ENCODE measurements around the gene MISP.
A peak's percentile ranks its signal among the peaks of the same experiment; 100 is the strongest.
"Not testable (repeated sequence)": the region's sequence is repeated elsewhere in the genome, so short reads cannot be mapped to it uniquely, and the experiment has no call there.

Gene MISP

GRCh38 chr19:750640-751423, at the start of gene MISP:
MISP (plus strand) TSS chr19:751112; CDS start chr19:756947, 5,835 bp downstream.
- DNase-seq (ENCODE audit: low spot score), result no peak
- Mint-ChIP-seq H3K9me3 (no peaks in the 10 kb centered on the region), H3K4me3 (no peak within 1 kb of the TSS), H3K4me1 (ENCODE audit: low read depth) (no peaks in the 10 kb centered on the region), H3K36me3 (ENCODE audit: low read depth) (no peaks in the 10 kb centered on the region), H3K27ac (no peak within 1 kb of the TSS), H3K27me3 (ENCODE audit: low read depth) (no peaks in the 10 kb centered on the region)

- H3K36me3 Mint-ChIP-seq (ENCODE audit: low read depth); H3K9me3 Mint-ChIP-seq; DNase-seq (ENCODE audit: low spot score); H3K27ac Mint-ChIP-seq; H3K4me1 Mint-ChIP-seq (ENCODE audit: low read depth): not testable (repeated sequence)
- Mint-ChIP-seq H3K27me3 (ENCODE audit: low read depth) (peaks cover 15% of the 10 kb centered on the region), H3K4me3 (peak overlapping the region; percentile 36)
Observed at GRCh38 chr19:702847-703246, 48.1 kb upstream of the MISP start.

- Mint-ChIP-seq H3K36me3 (ENCODE audit: low read depth) (no peaks in the 10 kb centered on the region), H3K9me3 (no peaks in the 10 kb centered on the region), H3K27ac (no peak overlapping the region), H3K27me3 (ENCODE audit: low read depth) (peaks cover 19% of the 10 kb centered on the region), H3K4me3 (peak overlapping the region; percentile 36), H3K4me1 (ENCODE audit: low read depth) (peaks cover 5% of the 10 kb centered on the region)
- DNase-seq (ENCODE audit: low spot score), result no peak
Observed at GRCh38 chr19:703329-703650, 47.6 kb upstream of the MISP start.

- Mint-ChIP-seq H3K9me3 (no peaks in the 10 kb centered on the region), H3K36me3 (ENCODE audit: low read depth) (no peaks in the 10 kb centered on the region), H3K27me3 (ENCODE audit: low read depth) (peaks cover 19% of the 10 kb centered on the region), H3K4me1 (ENCODE audit: low read depth) (peaks cover 5% of the 10 kb centered on the region), H3K27ac (no peak overlapping the region), H3K4me3 (peak overlapping the region; percentile 36)
- peak; percentile 37 for DNase-seq (ENCODE audit: low spot score)
Observed at GRCh38 chr19:703651-704446, 47.1 kb upstream of the MISP start.

GRCh38 chr19:704447-704741, 46.5 kb upstream of the MISP start:
- H3K27ac Mint-ChIP-seq, result no peak overlapping the region
- H3K4me3 Mint-ChIP-seq, result no peak overlapping the region
- H3K27me3 Mint-ChIP-seq (ENCODE audit: low read depth), result peaks cover 19% of the 10 kb centered on the region
- peaks cover 5% of the 10 kb centered on the region for H3K4me1 Mint-ChIP-seq (ENCODE audit: low read depth)
- H3K36me3 Mint-ChIP-seq (ENCODE audit: low read depth), result no peaks in the 10 kb centered on the region
- no peaks in the 10 kb centered on the region for H3K9me3 Mint-ChIP-seq
- DNase-seq (ENCODE audit: low spot score), result no peak

- DNase-seq (ENCODE audit: low spot score), result no peak
- no peak within 1 kb of the TSS for H3K4me3 Mint-ChIP-seq
- peaks cover 25% of the 10 kb centered on the region for H3K27me3 Mint-ChIP-seq (ENCODE audit: low read depth)
- no peaks in the 10 kb centered on the region for H3K36me3 Mint-ChIP-seq (ENCODE audit: low read depth)
- peaks cover under 1% of the 10 kb centered on the region for H3K4me1 Mint-ChIP-seq (ENCODE audit: low read depth)
- H3K27ac Mint-ChIP-seq, result no peak within 1 kb of the TSS
- H3K9me3 Mint-ChIP-seq, result no peaks in the 10 kb centered on the region
Observed at GRCh38 chr19:708154-709143, 42.5 kb upstream of the MISP start, which contains the start of gene PALM. PALM (plus strand) TSS chr19:708935; CDS start chr19:709147, 212 bp downstream.

- no peak overlapping the region for H3K27ac Mint-ChIP-seq
- no peaks in the 10 kb centered on the region for H3K4me1 Mint-ChIP-seq (ENCODE audit: low read depth)
- H3K36me3 Mint-ChIP-seq (ENCODE audit: low read depth), result no peaks in the 10 kb centered on the region
- H3K4me3 Mint-ChIP-seq, result no peak overlapping the region
- no peak for DNase-seq (ENCODE audit: low spot score)
- H3K27me3 Mint-ChIP-seq (ENCODE audit: low read depth), result peaks cover 25% of the 10 kb centered on the region
- H3K9me3 Mint-ChIP-seq, result no peaks in the 10 kb centered on the region
Observed at GRCh38 chr19:709196-709964, 41.5 kb upstream of the MISP start.

GRCh38 chr19:709965-710571, 40.8 kb upstream of the MISP start:
- no peaks in the 10 kb centered on the region for H3K9me3 Mint-ChIP-seq
- no peak overlapping the region for H3K4me3 Mint-ChIP-seq
- H3K27me3 Mint-ChIP-seq (ENCODE audit: low read depth), result peaks cover 25% of the 10 kb centered on the region
- no peaks in the 10 kb centered on the region for H3K36me3 Mint-ChIP-seq (ENCODE audit: low read depth)
- no peaks in the 10 kb centered on the region for H3K4me1 Mint-ChIP-seq (ENCODE audit: low read depth)
- DNase-seq (ENCODE audit: low spot score), result no peak
- no peak overlapping the region for H3K27ac Mint-ChIP-seq

- H3K4me1 Mint-ChIP-seq (ENCODE audit: low read depth), result no peaks in the 10 kb centered on the region
- peaks cover 25% of the 10 kb centered on the region for H3K27me3 Mint-ChIP-seq (ENCODE audit: low read depth)
- H3K27ac Mint-ChIP-seq, result no peak overlapping the region
- DNase-seq (ENCODE audit: low spot score), result no peak
- H3K4me3 Mint-ChIP-seq, result no peak overlapping the region
- peaks cover 4% of the 10 kb centered on the region for H3K9me3 Mint-ChIP-seq
- H3K36me3 Mint-ChIP-seq (ENCODE audit: low read depth), result no peaks in the 10 kb centered on the region
Observed at GRCh38 chr19:710767-711166, 40.1 kb upstream of the MISP start.

GRCh38 chr19:711254-711653, 39.7 kb upstream of the MISP start:
- no peak for DNase-seq (ENCODE audit: low spot score)
- peaks cover 24% of the 10 kb centered on the region for H3K27me3 Mint-ChIP-seq (ENCODE audit: low read depth)
- H3K9me3 Mint-ChIP-seq, result peaks cover 4% of the 10 kb centered on the region
- no peak overlapping the region for H3K27ac Mint-ChIP-seq
- H3K36me3 Mint-ChIP-seq (ENCODE audit: low read depth), result no peaks in the 10 kb centered on the region
- H3K4me1 Mint-ChIP-seq (ENCODE audit: low read depth), result no peaks in the 10 kb centered on the region
- H3K4me3 Mint-ChIP-seq, result no peak overlapping the region

- H3K27ac Mint-ChIP-seq, result no peak overlapping the region
- H3K4me1 Mint-ChIP-seq (ENCODE audit: low read depth), result no peaks in the 10 kb centered on the region
- peaks cover 21% of the 10 kb centered on the region for H3K27me3 Mint-ChIP-seq (ENCODE audit: low read depth)
- no peaks in the 10 kb centered on the region for H3K36me3 Mint-ChIP-seq (ENCODE audit: low read depth)
- H3K9me3 Mint-ChIP-seq, result peaks cover 4% of the 10 kb centered on the region
- no peak for DNase-seq (ENCODE audit: low spot score)
- H3K4me3 Mint-ChIP-seq, result no peak overlapping the region
Observed at GRCh38 chr19:715347-715746, 35.6 kb upstream of the MISP start.

GRCh38 chr19:718251-718951, 32.5 kb upstream of the MISP start:
- H3K9me3 Mint-ChIP-seq, result peaks cover 4% of the 10 kb centered on the region
- no peak overlapping the region for H3K4me3 Mint-ChIP-seq
- H3K27me3 Mint-ChIP-seq (ENCODE audit: low read depth), result peaks cover 14% of the 10 kb centered on the region
- no peaks in the 10 kb centered on the region for H3K4me1 Mint-ChIP-seq (ENCODE audit: low read depth)
- no peak for DNase-seq (ENCODE audit: low spot score)
- no peak overlapping the region for H3K27ac Mint-ChIP-seq
- no peaks in the 10 kb centered on the region for H3K36me3 Mint-ChIP-seq (ENCODE audit: low read depth)
